Measurements from ENCODE around the gene SPEM3. TPM values are rescaled to one million over a fixed set of nuclear protein-coding genes. Genes with fewer than 3 reads are reported as not detected.
"Not testable (repeated sequence)": the region's sequence is repeated elsewhere in the genome, so short reads cannot be mapped to it uniquely, and the experiment has no call there.

SPEM3 gene
- total RNA-seq, 1 donor from 2014 or later, result not detected

DNA sequence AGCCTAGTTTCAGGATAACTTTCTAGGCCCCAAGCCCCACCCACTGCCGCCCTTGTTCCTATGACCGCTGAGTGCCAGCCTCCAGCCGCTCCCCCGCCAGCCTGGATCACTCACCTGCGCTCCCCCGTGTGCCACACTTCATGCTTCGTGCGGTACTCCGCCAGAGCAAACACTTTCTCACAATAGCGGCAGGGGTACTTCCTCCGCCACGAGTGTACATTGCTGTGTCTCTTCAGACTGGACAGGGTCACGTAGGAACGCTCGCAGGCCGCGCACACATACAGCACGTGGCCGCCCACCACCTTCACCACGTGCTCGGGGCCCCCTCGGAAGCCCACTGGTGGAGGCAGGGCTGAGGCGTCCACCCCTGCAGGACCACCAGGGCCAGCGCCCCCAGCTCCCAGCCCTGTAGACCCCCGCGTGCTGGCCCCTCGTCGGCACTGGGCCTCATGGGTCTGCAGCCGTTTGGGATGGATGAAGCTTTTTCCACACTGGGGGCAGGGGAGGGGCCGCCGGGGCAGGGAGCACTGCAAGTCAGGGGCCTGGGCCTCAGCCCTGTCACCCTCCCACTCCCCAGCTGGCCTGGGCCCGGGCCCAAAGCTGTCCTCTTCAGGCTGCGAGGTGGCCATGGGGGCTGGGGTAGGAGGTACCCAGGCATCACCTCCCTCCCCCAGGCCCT lies 37.1 kb downstream of the SPEM3 start:
- intact Hi-C loops (cut with DNase I), result no loop called here
- DNase-seq (ENCODE audit: low spot score) (no peak), ATAC-seq (peak; percentile 1)

- ATAC-seq, result no peak
- DNase-seq (ENCODE audit: low spot score), result no peak
- intact Hi-C loops (cut with DNase I), result no loop called here
Observed at GRCh38 chr17:7466318-7466638, 37.6 kb downstream of the SPEM3 start.

GRCh38 chr17:7466639-7467341 lies 38.1 kb downstream of the SPEM3 start:
- DNase-seq (ENCODE audit: low spot score), result peak; percentile 88
- intact Hi-C loops (cut with DNase I), result no loop called here

DNA sequence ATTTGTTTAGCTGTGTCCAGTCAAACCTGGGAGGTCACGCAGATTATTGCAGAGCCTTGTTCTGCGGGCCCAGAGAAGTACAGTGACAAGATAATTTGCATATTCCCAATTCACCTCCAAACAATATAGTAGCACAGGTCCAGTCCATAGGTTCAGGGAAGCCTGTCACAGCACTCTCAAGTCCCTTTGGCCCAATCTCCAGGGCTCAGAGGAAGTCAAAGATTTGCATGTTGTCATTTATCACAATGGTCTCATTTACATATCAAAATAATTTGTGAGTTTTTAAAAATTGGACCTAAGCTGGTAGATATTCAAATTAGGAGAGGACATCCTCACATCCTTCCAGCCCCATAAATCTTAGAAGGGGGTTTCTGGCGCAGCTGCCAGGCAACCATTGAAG lies 38.8 kb downstream of the SPEM3 start:
- intact Hi-C loops (cut with DNase I), result no loop called here

More at GRCh38 chr17:7466639-7467341, 38.1 kb downstream of the SPEM3 start:
- ATAC-seq, result peak; percentile 42

DNA sequence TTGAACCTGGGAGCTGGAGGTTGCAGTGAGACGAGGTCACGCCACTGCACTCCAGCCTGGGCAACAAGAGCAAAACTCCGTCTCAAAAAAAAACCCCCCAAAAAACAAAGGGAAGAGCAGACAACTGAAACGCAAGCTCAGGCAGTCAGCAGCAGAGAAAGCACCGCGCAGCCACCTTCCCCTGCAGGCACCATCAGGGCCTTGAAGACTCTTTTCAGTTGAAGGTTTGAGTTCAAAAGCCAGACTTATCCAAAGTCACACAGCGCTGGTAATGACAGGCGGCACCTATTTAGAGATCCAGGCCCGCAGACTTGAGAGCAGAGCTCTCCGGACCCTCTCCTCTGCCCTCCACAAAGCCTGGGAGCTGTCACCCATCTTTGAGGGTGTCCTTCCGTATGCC lies 39.6 kb downstream of the SPEM3 start:
- intact Hi-C loops (cut with DNase I), result no loop called here
- no peak for ATAC-seq
- no peak for DNase-seq (ENCODE audit: low spot score)

More for the DNA sequence above, 38.8 kb downstream of the SPEM3 start:
- DNase-seq (ENCODE audit: low spot score) (no peak), ATAC-seq (no peak)

DNA sequence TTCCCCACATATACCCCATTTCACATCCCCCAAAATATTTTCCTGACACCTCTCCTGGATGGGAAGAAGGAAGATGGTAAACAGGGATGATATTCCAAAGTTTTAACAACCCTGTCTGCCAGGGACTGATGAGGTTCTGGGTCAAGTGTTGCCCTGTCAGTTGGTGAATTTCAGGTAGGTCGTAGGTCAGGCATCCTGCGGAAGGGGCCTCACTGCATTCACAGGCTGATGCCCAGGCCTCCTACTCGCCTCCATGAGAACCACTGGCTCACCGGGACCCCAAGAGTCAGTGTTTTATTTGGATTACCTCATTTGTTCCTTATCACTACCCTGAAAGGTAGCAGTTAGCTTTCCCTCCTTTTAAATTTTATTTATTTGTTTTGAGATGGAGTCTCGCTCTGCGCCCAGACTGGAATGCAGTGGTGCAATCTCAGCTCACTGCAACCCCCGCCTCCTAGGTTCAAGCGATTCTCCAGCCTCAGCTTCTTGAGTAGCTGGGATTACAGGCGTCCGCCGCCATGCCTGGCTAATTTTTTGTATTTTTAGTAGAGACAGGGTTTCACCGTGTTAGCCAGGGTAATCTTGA lies 40.2 kb downstream of the SPEM3 start:
- no peak for ATAC-seq
- intact Hi-C loops (cut with DNase I), result no loop called here
- no peak for DNase-seq (ENCODE audit: low spot score)

- ATAC-seq; intact Hi-C loops (cut with DNase I): not testable (repeated sequence)
Observed at GRCh38 chr17:7469843-7470242, 41.2 kb downstream of the SPEM3 start.

DNA sequence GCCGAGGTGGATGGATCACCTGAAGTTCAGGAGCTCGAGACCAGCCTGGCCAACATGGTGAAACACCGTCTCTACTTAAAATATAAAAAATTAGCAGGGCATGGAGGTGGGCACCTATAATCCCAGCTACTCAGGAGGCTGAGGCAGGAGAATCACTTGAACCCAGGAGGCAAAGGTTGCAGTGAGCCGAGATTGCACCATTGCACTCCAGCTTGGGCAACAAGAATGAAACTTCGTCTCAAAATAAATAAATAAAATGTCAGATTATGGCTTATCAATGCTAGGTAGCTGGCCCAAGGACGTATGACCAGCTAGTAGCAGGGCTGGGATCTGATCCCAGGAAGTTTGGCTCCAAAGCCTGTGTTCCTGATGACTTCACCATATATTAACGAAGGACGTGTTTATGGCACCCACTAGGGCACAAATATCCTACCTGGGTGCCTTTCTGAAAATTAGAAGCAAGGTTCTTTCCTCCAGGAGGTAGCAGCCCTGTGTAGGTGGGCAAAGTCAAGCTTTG lies 41.9 kb downstream of the SPEM3 start:
- intact Hi-C loops (cut with DNase I); DNase-seq (ENCODE audit: low spot score); ATAC-seq: not testable (repeated sequence)

More at GRCh38 chr17:7469843-7470242, 41.2 kb downstream of the SPEM3 start:
- not testable (repeated sequence) for DNase-seq (ENCODE audit: low spot score)

DNA sequence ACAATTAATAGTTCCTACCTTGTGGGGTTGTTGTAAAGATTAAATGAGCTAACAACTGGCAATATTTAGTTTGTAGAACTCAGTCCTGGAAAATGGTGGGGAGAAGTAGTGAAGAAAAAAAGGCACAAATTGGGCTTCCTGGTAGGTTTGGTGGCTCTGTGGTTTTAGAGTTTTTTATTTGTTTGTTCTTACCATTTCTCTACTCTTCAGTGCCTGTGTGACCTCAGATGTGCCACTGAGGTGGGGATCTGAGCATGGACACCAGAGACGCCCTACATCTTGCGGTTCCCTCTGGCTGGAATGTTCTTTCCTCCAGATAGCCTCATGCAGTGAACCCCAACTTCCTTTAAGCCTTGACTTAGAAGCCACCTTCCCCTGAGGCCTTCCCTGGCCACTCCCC lies 43.1 kb downstream of the SPEM3 start:
- intact Hi-C loops (cut with DNase I), result no loop called here
- DNase-seq (ENCODE audit: low spot score) (no peak), ATAC-seq (no peak)

GRCh38 chr17:7474767-7475166 lies 46.1 kb downstream of the SPEM3 start:
- intact Hi-C loops (cut with DNase I); ATAC-seq; DNase-seq (ENCODE audit: low spot score): not testable (repeated sequence)

DNA sequence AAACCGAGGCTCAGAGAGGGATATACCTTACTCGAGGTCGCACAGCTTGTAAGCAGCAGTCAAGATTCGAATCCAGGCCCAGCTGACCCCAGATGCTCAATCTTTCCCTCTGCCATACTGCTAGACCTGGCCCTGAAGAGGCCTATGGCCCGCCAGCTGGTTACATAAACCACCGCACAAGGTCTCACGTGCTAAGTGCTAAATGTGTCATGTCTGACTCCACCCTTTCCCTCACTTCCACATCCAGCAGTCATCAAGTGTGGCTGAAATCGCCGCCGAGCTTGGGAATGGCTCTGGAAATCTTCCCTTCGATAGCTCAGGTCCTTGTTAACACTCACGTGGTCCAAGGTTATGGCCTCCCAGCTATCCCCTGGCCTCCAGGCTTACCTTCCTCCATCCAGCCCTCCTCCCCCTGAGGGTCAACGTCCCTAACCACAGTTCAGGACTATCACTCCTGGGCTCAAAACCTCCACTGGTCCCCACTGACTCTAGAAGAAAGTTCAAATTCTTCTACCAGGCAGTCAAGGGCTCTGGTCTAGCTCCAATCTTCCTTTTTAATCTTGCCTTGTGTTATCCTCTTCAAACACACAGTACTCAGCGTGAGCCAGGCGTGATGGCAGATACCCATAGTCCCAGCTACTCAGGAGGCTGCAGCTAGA lies 47.2 kb downstream of the SPEM3 start:
- ATAC-seq, result peak; percentile 51
- no peak for DNase-seq (ENCODE audit: low spot score)

GRCh38 chr17:7476494-7476893 lies 47.8 kb downstream of the SPEM3 start:
- intact Hi-C loops (cut with DNase I), result no loop called here
- no peak for ATAC-seq
- no peak for DNase-seq (ENCODE audit: low spot score)

More for the DNA sequence above, 47.2 kb downstream of the SPEM3 start:
- intact Hi-C loops (cut with DNase I), result no loop called here

GRCh38 chr17:7476951-7477350 lies 48.3 kb downstream of the SPEM3 start:
- no peak for DNase-seq (ENCODE audit: low spot score)
- ATAC-seq, result no peak
- intact Hi-C loops (cut with DNase I), result no loop called here

GRCh38 chr17:7477392-7478275 lies 49.0 kb downstream of the SPEM3 start:
- peak; percentile 72 for DNase-seq (ENCODE audit: low spot score)
- intact Hi-C loops (cut with DNase I), result no loop called here
- peak; percentile 67 for ATAC-seq

GRCh38 chr17:7478276-7479212 lies 49.9 kb downstream of the SPEM3 start:
- intact Hi-C loops (cut with DNase I), result no loop called here
- peak; percentile 77 for DNase-seq (ENCODE audit: low spot score)
- peak; percentile 8 for ATAC-seq

DNA sequence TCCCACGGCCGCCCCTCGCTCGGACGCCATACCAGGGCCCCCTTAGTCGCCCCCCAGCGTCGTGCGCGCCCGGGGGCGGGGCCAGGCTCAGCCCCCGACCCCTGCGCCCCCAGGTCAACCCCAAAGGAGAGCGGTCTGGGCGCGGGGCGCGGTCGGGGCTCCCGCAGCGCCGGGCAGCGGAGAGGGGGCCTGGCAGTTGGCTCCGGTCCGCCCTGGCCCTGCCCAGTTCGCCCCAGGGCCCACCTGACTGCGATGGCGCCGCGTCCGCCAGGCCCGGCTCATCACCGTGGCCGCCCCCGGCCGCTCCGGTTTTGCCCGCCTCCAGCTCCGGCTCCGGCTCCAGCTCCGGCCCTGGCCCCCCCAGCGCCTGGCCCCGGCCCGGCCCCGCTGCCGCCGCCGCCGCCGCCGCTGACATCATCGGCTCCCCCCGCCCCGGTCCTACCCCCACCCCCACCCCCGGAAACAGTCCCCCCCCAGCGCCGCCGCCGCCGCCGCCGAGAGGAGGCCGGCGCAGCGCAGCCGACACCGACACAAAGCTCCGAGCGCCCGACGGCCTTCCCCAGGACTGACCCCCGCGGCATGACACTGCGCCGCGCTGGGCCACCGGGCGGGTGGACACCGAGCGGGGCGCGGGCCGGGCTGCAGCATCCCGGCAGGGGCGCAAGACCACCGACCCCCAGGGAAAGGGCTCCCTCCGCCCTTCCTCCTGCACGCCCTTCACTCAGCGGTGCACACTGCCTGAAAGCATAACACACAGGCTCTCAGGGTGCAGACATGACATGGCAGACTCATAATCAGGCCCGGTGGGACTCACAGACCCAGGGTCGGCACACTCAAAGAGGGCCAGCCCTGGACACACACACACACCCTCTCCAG lies 50.8 kb downstream of the SPEM3 start, which contains the start of gene ZBTB4:
Gene ZBTB4 (minus strand): TSS at position 419 of the 876 bp plus-strand sequence. CDS start 12,830 bp downstream, outside the sequence.
- intact Hi-C loops (cut with DNase I), result no loop called here
- ATAC-seq, result no peak
- DNase-seq (ENCODE audit: low spot score), result peak; percentile 82

DNA sequence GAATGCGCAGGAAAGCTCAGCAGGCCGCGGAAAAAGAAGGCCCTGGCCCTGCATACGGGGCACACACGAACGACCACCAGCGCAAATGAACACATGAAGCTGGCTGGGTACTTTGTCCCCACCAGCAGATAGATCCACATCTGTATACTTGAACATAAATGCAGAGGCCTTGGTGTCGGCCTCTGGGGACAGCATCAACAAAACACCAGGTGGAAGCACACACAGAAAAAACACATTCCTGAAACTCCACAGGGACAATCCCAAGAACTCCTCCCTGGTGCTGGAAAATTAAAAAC lies 51.4 kb downstream of the SPEM3 start:
- intact Hi-C loops (cut with DNase I), result no loop called here
- ATAC-seq (no peak), DNase-seq (ENCODE audit: low spot score) (no peak)
